DOHH2 (cell line): ENCODE results near the gene TOR2A.

Experiments used
- H3F3A ChIP-seq: fragments of 200-600 bp; sonication (generic), shearing (Covaris generic); 2 replicates; pipeline ENCODE4 v1.6.0; 2016; ENCODE audit warnings: antibody characterized with exemption, mild to moderate bottlenecking; ENCODE audit not compliant: control insufficient read depth, insufficient read depth
- H3K27ac ChIP-seq: fragments of 200-600 bp; sonication (generic); 2 replicates; pipeline ENCODE4 v1.5.1; 2014; ENCODE audit warnings: low read depth, mild to moderate bottlenecking, low read length, moderate library complexity
- H3K27me3 ChIP-seq: fragments of 200-600 bp; sonication (generic); 2 replicates; pipeline ENCODE4 v1.6.1; 2014; ENCODE audit warnings: mild to moderate bottlenecking, low read length, mixed read lengths; ENCODE audit not compliant: control insufficient read depth
- H3K36me3 ChIP-seq: fragments of 200-600 bp; sonication (generic); 2 replicates; pipeline ENCODE4 v1.6.1; 2014; ENCODE audit warnings: mild to moderate bottlenecking, low read length, moderate library complexity, mixed read lengths; ENCODE audit not compliant: control insufficient read depth
- H3K4me1 ChIP-seq: fragments of 200-600 bp; sonication (generic); 2 replicates; pipeline ENCODE4 v1.6.1; 2014; ENCODE audit warnings: mild to moderate bottlenecking, low read length, mixed read lengths; ENCODE audit not compliant: control insufficient read depth
- H3K4me2 ChIP-seq: fragments of 200-600 bp; sonication (generic); 2 replicates; pipeline ENCODE4 v1.6.0; 2014; ENCODE audit warnings: mild to moderate bottlenecking, low read length, moderate library complexity
- H3K4me3 ChIP-seq: fragments of 200-600 bp; sonication (generic); 2 replicates; pipeline ENCODE4 v1.5.1; 2014; ENCODE audit warnings: mild to moderate bottlenecking, low read length, mixed read lengths
- H3K79me2 ChIP-seq: fragments of 200-600 bp; sonication (generic); 2 replicates; pipeline ENCODE4 v1.6.1; 2014; ENCODE audit warnings: mild to moderate bottlenecking, low read length, mixed read lengths; ENCODE audit not compliant: control insufficient read depth
- H3K9me2 ChIP-seq: fragments of 200-600 bp; sonication (generic); replicated peaks from 2 replicates; pipeline ENCODE4 v1.6.1; 2014; ENCODE audit warnings: mild to moderate bottlenecking, low read length, mixed read lengths; ENCODE audit not compliant: control insufficient read depth
- H3K9me3 ChIP-seq: fragments of 200-600 bp; sonication (generic); 2 replicates; pipeline ENCODE4 v1.6.1; 2014; ENCODE audit warnings: antibody characterized with exemption, low read length, mixed read lengths; ENCODE audit not compliant: control insufficient read depth, insufficient read depth
- H4K20me1 ChIP-seq: fragments of 200-600 bp; sonication (generic); 2 replicates; pipeline ENCODE4 v1.6.0; 2014; ENCODE audit warnings: low read depth, mild to moderate bottlenecking, antibody characterized with exemption, low read length, moderate library complexity; ENCODE audit not compliant: control insufficient read depth, insufficient read depth
- CTCF ChIP-seq: fragments of 200-600 bp; sonication (generic); IDR thresholded peaks from one replicate; pipeline ENCODE4 v1.5.1; 2014; ENCODE audit warnings: antibody characterized with exemption, mild to moderate bottlenecking, low read depth, low read length; ENCODE audit not compliant: poor library complexity, severe bottlenecking
- EZH2phosphoT487 ChIP-seq: fragments of 200-600 bp; sonication (generic); IDR thresholded peaks from 2 replicates; pipeline ENCODE4 v1.6.1; 2017; ENCODE audit warnings: borderline replicate concordance, mild to moderate bottlenecking, antibody characterized with exemption, low read length, moderate library complexity, mixed read lengths

TOR2A gene

GRCh38 chr9:127755061-127756060, 20.3 kb upstream of the TOR2A start:
- Histone ChIP-seq H3K79me2 (no peaks in the 10 kb centered on the region), H4K20me1 (no peaks in the 10 kb centered on the region), H3K9me2 (no peaks in the 10 kb centered on the region), H3K4me2 (no peak overlapping the region), H3K9me3 (no peaks in the 10 kb centered on the region), H3K36me3 (peaks cover 11% of the 10 kb centered on the region), H3K4me3 (no peak overlapping the region), H3K27me3 (no peaks in the 10 kb centered on the region), H3F3A (no peaks in the 10 kb centered on the region), H3K4me1 (no peaks in the 10 kb centered on the region), H3K27ac (no peak overlapping the region)
- TF ChIP-seq CTCF (no peak), EZH2phosphoT487 (no peak)

- no peak for TF ChIP-seq CTCF
- Histone ChIP-seq H3K27me3 (no peaks in the 10 kb centered on the region), H3K79me2 (no peaks in the 10 kb centered on the region), H3K4me3 (no peak overlapping the region), H3K9me3 (no peaks in the 10 kb centered on the region), H3K9me2 (no peaks in the 10 kb centered on the region), H3K4me1 (no peaks in the 10 kb centered on the region), H3K4me2 (no peak overlapping the region), H3F3A (no peaks in the 10 kb centered on the region), H3K27ac (no peak overlapping the region), H3K36me3 (peaks cover 17% of the 10 kb centered on the region), H4K20me1 (no peaks in the 10 kb centered on the region)
Observed at GRCh38 chr9:127754099-127755060, 19.3 kb upstream of the TOR2A start.

- Histone ChIP-seq H3K4me1 (no peaks in the 10 kb centered on the region), H3K36me3 (peaks cover 24% of the 10 kb centered on the region), H3K27ac (no peak overlapping the region), H3K9me2 (no peaks in the 10 kb centered on the region), H3F3A (no peaks in the 10 kb centered on the region), H3K9me3 (no peaks in the 10 kb centered on the region), H4K20me1 (no peaks in the 10 kb centered on the region), H3K27me3 (no peaks in the 10 kb centered on the region), H3K4me3 (no peak overlapping the region), H3K4me2 (no peak overlapping the region), H3K79me2 (no peaks in the 10 kb centered on the region)
- no peak for TF ChIP-seq EZH2phosphoT487
Observed at GRCh38 chr9:127753622-127754021, 18.5 kb upstream of the TOR2A start.
